GM18511 (cell line): Measurements from ENCODE around the gene TRIM33.
"Not testable (repeated sequence)": the region's sequence is repeated elsewhere in the genome, so short reads cannot be mapped to it uniquely, and the experiment has no call there.

Experiments
- ATAC-seq: cut with Tn5 transposase; IDR thresholded peaks from one replicate; pipeline ENCODE4 v1.9.1; 2021; ENCODE audit warnings: mild to moderate bottlenecking, moderate library complexity; ENCODE audit not compliant: unreplicated experiment

Gene TRIM33

DNA sequence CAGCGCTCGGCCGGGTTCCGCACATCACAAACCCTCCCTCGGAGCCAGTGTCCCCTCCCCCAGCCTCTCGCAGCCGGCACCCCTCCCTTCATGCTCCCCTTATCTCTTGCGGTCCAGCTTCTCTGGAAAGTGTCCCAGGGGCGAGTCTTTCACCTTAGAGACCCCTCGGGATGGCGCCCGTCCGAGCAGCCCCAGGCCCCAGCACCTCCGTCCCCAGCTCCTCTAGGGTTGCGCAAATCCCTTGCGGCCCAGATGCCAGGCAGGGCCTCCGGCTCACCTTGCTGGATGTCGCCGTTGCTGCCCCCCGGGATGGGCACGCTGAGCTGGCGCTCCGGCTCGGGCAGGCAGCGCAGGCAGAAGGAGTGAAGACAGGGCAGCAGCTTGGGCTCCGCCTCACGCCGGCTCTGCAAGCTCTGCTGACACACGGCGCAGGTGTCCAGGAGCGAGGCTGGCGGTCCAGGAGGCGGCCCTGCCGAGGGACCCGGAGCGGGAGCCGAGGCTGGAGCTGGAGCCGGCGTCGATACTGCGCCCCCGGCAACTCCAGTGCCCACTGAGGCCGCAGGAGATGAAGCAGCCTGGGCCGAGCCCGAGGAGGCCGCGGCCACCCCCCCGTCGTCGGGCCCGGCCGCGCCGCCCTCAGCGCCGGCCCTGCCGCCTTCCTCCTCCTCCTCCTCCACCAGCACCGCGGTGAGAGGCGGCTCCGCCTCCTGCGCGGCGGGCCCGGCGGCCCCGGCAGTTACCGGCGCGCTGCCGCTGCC, 550 bp downstream of the TRIM33 start:
- peak; percentile 63 for ATAC-seq

DNA sequence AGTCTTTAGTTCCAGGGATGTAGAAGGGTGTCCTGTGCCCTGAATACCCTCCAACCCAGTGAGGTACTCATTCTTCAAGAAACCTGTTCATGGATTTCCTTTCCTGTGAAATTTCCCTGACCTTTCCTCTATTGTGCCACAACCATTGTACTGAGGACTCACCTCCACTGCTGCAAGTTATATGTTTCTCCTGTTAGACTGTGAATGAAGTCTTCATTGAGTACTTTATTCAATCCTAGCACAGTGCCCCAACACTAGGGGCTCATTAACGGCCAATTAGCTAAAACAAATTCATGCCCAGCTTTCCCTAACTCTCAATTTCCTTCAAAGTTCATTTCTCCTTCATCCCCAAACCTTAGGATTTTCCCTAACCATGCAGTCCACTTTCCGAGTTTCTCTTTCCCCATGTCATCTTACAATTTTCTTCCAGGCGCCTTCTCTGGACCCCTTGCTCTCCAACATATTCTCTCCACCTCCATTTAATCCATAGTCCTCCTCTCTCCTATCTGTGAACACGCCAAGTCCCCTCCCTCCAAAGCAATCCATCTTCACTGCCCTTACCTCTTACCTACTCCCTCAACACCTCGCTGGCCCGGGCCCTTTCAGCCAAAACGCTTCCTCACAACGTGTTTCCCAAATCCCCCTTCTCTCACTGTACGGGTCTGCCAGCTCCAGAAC, 1.3 kb downstream of the TRIM33 start:
- no peak for ATAC-seq

DNA sequence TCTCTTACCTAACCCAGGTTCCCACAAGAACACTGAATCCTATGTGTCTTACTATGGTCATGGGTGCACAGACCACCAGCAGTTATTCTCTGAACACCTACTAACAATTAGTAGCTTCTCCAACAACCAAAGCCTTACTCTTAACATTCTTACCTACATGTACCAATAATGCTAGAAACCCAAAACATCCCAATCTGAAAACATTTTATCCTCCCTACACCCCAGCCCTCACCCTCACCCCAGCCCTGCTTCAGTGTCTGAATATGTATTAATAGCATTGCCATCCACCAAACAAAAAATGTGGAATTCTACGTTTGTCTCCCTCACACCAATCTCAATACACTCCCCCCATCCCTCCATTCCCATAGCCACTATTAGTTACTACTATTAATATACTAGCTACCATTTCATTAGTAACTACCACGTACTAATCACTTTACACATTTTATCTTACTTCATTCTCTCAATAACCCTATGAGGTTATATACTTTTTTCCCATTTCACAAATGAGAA, 2.6 kb downstream of the TRIM33 start:
- no peak for ATAC-seq

DNA sequence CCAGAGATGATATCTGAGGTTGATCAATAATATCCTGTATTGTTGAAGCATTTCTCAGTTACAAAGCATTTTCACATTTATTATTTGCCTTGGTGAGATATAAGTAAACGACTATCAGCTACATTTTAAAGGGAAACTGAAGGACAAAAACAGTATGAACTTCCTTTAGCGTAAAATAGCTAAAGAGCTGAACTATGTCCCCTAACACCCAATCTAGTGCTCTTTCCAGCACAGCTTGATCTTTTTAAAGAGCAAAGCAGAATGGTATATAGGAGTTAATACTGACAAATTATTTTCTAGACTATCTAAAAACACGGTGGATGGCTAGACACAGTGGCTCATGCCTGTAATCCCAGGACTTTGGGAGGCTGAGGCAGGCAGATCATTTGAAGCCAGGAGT, 3.5 kb downstream of the TRIM33 start:
- ATAC-seq = no peak

DNA sequence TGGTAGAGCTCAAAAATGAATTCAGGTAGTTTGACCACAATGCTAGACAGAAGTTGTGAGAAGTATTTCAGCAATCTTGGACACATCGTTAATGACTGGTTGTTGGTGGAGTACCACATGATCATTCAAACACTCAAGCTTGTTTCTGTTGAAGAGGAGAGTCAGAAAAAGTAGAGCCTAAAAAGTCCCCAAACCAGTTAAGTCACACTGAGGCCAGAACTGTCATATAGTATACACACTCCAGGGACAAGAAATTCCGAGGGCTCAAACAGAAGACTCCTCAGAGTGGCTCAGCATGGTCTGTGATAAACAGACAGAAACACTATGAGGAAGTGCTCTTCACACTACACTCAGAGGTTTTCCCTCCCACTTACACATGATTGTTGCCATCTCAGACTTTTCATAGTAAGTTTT, 5.8 kb downstream of the TRIM33 start:
- ATAC-seq = no peak

DNA sequence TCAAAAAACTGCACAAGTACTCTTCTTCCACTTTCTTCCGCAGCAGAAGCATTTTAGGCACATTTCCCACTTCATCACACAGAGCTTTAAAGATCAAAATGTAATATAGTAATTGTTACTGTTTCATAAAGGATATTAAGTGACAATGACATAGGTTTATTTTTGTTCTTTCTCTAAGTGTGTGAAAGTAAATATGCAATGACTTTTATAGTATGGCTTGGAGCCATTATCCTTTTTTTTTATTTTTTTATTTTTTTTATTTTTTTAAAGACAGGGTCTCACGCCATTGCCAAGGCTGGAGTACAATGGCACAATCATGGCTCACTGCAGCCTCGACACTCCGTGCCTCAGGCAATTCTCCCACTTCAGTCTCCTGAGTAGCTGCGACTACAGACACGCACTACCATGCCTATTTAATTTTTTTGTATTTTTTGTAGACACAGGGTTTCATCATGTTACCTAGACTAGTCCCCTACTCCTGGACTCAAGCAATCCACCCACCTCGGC, 7.0 kb downstream of the TRIM33 start:
- no peak for ATAC-seq

DNA sequence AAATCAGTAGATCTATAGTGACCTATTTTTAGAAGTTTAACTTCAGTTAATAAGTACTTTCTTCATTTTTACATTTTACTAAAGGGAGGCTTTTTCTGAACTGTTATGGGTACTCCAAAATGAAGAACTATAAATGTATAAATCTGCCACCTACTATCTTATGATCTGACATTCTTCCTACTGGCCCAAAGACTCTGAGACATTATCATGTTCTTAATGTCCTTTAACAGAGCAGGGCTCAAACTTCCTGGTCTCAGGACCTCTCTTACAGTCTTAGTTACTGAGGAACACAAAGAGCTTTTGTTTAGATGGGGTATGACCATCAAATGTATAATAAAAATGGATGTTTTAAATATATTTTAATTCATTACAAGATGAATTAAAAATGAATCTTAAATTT, 8.9 kb downstream of the TRIM33 start:
- no peak for ATAC-seq

DNA sequence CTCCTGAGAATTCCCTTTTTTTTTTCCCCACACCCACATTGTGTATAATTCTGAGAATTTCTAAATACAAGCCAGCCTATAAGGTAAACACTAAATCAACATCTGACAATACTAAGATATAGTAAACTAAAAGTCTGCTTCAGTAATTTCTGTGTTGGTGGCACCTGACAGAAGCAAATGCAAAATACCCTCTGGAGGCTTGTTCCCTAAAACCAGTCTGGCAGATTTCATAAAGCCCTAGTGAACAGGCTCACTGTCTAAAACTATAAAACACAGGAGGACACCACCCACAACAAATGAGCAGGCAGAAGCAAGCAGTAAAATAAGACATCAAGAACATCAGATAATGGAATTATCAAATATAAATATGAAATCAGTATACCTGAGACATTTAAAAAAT, 11.5 kb downstream of the TRIM33 start:
- ATAC-seq = no peak

DNA sequence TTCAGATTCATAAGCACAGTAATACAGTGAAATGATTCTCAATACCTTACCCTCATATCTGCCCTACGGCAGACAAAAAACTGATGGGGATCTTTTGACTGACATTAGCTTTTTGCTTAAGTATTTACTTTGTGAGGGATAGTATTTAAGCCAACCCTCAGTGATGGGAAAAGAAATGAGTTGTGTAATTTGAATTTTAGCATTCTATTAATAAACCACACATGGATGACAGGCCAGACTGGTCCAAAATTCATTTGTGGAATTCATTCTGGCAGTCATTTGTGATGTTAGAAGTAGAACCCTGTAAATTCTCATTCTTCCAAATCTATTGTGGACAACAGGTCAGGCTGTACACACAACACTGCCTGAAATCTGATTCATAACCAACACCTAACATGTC, 14.9 kb downstream of the TRIM33 start:
- ATAC-seq = no peak

DNA sequence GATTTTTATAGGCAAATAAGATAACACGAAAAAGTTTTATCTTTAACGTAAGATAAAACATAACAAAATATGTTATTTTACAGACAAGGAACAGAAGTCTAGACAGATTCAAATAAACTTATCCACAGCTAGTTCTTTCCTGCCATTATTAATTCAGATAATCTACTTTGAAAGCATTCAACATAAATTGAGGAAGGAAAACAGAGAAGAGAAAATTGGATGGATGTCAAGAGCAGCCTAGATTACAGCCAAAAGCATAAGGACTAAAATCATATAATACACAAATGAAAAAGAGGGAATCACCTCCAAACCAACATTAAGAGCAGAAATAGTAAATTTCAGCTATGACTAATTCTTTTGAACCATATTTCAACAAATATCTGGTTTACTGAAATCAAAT, 15.5 kb downstream of the TRIM33 start:
- ATAC-seq = no peak

DNA sequence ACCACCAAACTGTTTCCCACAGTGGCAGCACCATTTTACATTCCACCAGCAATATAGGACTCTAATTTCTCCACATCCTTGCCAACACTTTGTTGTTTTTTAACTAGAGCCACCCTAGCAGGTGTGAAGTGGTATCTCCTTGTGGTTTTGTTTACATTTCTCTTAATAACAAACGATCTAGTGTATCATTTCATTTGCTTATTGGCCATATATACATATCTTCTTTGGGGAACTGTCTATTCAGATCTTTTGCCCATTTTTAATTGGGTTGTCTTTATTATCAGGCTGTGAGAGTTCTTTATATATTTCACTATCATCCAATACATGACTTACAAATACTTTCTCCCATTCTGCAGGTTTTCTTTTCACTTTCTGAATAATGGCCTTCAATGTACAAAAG, 18.0 kb downstream of the TRIM33 start:
- ATAC-seq = no peak

DNA sequence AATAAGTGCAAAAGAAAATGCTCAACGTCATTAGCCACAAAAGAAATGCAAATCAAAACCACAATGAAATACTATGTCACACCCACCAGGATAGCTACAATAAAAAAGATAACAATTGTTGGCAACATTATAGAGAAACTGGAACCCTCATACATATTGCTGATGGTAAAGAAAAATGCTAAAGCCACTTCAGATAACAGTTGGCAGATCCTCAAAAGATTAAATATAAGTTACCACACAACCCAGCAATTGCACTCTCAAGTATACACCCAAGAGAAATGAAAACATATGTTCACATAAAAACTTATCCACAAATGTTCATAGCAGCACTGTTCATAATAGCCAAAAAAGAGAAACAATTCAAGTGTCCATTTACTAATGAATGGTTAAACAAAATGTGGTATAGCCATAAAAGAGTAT, 20.7 kb downstream of the TRIM33 start:
- ATAC-seq = no peak

DNA sequence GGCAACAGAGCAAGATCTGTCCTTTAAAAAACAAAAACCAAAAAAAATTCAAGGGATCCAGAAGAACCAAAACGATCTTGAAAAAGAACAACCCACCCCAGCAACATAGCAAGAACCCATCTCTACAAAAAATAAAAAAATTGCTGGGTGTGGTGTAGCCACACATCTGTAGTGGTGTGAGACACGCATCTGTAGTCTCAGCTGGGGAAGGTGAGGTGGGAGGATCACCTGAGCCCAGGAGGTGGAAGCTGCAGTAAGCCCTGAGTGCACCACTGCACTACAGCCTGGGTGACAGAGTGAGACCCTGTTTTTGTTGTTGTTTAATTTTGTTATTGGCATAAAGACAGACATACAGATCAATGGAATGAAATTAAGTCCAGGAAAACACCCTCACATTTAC, 22.3 kb downstream of the TRIM33 start:
- no peak for ATAC-seq

DNA sequence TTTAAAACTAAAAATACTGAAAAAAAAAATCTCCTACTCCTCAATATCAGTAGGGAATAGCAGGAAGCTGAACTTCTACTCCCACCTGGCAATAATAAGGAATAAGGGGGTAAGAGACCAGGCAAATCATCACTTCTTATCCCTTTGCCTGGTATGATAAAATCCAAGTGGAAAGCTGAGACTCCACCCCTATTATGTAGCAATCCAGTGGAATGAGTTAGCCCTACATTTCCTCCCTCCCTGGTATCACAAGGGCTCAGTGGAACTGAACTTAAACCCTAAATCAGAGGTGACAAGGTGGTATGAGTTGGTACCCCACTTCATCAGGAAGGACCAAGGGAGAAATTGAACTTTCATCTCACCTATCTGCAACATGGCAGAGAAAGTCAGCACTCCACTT, 25.7 kb downstream of the TRIM33 start:
- no peak for ATAC-seq

DNA sequence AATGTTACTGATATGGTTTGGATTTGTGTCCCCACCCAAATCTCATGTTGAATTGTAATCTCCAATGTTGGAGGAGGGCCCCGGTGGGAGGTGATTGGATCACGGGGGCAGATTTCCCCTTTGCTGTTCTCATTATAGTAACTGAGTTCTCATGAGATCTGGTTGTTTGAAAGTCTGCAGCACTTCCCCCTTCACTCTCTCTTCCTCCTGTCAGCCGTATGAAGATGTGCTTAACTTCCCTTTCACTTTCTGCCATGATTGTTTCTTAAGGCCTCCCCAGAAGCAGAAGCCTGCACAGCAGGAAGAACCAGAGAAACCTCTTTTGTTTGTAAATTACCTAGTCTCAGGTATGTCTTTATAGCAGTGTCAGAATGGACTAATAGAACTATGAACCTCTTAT, 28.4 kb downstream of the TRIM33 start:
- ATAC-seq = peak; percentile 87

DNA sequence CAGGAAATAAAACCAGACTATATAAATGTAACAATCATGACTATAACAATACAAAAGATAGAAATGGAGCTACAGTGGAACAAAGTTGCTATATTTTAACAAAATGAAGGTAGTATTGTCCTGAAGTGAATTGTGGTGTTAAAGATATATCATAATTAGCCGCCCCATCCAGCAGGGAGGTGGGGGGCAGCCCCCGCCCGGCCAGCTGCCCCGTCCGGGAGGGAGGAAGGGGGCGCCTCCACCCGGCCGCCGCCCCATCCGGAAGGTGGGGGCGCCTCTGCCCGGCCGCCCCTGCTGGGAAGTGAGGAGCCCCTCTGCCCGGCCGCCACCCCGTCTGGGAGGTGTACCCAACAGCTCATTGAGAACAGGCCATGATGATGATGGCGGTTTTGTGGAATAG, 31.4 kb downstream of the TRIM33 start:
- ATAC-seq = not testable (repeated sequence)

DNA sequence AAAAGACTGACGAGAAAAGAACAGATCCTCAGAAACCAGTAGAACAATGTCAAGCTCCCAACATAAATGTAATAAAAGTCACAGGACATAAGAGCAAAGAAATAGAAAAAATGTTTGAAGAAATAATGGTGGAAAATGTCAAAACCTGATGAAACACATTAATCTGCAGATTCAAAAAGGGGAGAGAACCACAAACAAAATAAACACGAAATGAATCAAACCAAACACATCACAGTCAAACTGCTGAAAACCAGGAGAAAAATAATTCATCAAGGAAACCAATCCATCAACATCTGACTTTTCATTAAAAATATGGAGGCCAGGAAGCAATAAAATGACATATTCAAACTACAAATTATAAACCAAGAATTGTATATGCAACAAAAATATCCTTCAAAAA, 31.9 kb downstream of the TRIM33 start:
- ATAC-seq = no peak

DNA sequence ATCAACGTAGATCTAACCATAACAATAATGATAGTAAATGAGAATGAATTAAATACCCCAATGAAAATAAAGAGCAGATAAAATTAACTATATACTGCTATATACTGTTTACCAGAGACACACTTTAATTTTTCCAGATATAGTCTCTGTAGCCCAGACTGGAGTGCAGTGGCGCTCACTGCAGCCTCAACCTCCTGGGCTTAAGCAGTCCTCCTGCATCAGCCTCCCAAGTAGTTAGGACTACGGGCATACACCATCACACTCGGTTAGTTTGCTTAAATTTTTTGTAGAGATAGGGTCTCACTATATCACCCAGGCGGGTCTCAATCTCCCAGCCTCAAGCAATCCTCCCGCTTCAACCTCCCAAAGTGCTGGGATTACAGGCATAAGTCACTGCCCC, 37.2 kb downstream of the TRIM33 start:
- ATAC-seq = no peak

DNA sequence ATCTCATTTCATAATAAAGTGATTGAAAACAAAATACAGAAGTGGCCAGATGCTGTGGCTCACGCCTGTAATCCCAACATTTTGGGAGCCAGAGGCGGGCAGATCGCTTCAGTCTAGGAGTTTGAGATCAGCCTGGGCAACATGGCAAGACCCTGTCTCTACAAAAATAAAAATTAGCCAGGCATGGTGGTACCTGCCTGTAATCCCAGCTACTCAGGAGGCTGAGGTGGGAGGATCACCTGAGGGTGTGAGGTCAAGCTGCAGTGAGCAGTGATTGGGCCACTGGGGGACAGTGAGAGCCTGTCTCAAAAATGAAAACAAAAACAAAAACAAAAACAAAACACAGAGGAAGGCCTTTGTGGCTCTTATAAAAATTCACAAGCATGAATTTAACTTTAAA, 38.6 kb downstream of the TRIM33 start:
- no peak for ATAC-seq

DNA sequence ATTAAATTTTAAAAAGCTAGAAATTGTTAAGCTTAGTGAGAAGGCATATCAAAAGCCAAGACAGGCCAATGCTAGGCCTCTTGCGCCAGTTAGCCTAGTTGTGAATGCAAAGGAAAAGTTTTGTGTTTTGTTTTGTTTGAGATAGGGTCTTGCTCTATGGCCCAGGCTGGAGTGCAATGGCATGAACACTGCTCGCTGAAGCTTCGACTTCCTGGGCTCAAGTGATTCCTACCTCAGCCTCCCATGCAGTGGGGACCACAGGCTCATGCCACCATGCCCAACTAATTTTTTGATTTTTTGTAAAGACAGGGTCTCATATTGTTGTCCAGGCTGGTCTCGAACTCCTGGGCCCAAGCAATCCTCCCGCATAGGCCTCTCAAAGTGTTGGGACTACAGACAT, 40.3 kb downstream of the TRIM33 start:
- ATAC-seq = no peak

DNA sequence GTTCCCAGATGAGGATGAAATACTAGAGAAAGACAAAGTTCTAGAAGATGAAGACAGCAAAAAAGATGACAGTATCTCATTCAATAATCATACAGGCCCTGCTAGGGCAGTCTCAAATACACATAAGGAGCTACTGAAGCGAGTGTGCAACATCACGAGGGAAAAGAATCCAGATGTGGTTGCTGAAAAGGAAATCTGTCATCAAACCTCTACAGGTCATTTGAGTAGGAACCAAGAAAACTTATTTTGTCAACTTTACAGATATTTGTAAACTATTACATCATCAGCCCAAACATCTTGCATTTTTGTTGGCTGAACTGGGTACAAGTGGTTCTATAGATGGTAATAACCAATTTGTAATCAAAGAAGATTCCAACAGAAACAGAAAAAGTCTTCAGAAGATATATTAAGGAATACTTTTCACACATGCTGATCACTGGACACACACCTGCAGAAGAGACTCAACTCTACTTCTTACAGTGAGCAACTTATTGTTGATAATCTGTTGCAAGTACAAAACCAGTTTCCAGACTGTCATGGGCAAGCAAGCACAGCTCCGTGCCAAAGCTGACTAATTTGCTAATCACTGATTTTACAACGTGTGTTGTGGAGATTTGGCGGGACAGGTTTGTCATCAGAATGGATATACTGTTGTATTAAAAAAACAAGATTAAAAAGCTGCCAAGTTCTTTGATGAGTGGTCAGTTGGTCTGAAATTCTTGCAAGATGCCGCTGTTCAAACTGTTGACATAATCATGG, 42.1 kb downstream of the TRIM33 start:
- ATAC-seq = no peak

DNA sequence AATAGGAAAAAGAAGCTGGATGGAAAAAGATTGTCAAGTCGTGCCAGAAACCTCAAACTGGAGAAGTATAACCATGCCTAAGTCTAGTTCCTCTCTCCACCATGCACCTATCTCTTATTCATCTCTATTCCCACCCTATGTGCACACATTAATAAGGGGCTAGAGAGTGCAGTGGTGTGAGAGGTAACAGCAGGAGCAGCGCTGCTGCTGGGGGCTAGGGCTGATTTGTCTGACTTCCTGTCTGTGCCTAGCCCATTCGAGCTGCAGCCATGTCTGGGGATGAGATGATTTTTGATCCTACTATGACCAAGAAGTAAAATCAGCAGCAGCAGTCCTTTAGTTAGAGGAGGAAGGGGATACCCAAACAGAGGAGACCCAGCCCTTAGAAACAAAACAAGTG, 43.0 kb downstream of the TRIM33 start:
- ATAC-seq = no peak
